Effector memory CD4-positive, alpha-beta T cell (primary cell): ENCODE measurements around the gene SLC22A7.
"Not testable (repeated sequence)": the region's sequence is repeated elsewhere in the genome, so short reads cannot be mapped to it uniquely, and the experiment has no call there.

Experiments
- DNase-seq, 3 donors: peaks; one replicate each; pipeline ENCODE4 v3.0.0-alpha.2; 2020
- H3K27ac ChIP-seq: 2 replicates; pipeline ENCODE4 v1.7.0; 2013; ENCODE audit warnings: mild to moderate bottlenecking, low read length, moderate library complexity; ENCODE audit not compliant: insufficient read depth, poor library complexity, severe bottlenecking
- H3K27me3 ChIP-seq: replicated peaks from 2 replicates; pipeline ENCODE4 v1.7.0; 2013; ENCODE audit warnings: mild to moderate bottlenecking, low read length; ENCODE audit not compliant: insufficient read depth, control insufficient read depth, poor library complexity, severe bottlenecking
- H3K36me3 ChIP-seq: 2 replicates; pipeline ENCODE4 v1.7.0; 2013; ENCODE audit warnings: mild to moderate bottlenecking, low read length, moderate library complexity; ENCODE audit not compliant: control insufficient read depth, insufficient read depth
- H3K4me1 ChIP-seq: 2 replicates; pipeline ENCODE4 v1.7.0; 2013; ENCODE audit warnings: low read length, mild to moderate bottlenecking; ENCODE audit not compliant: control insufficient read depth, insufficient read depth, poor library complexity, severe bottlenecking
- H3K4me3 ChIP-seq: 2 replicates; pipeline ENCODE4 v1.7.0; 2013; ENCODE audit warnings: low read length, low read depth, mild to moderate bottlenecking; ENCODE audit not compliant: insufficient read depth, poor library complexity, severe bottlenecking
- H3K9me3 ChIP-seq: 2 replicates; pipeline ENCODE4 v1.7.0; 2013; ENCODE audit warnings: mild to moderate bottlenecking, low read length, moderate library complexity; ENCODE audit not compliant: control insufficient read depth

Gene SLC22A7

GRCh38 chr6:43301081-43301870 is 3.2 kb downstream of the SLC22A7 start:
- no peaks in the 10 kb centered on the region for H3K4me1 ChIP-seq
- no peaks in the 10 kb centered on the region for H3K36me3 ChIP-seq
- H3K9me3 ChIP-seq: no peaks in the 10 kb centered on the region
- no peak overlapping the region for H3K4me3 ChIP-seq
- no peaks in the 10 kb centered on the region for H3K27me3 ChIP-seq
- H3K27ac ChIP-seq: no peak overlapping the region
- DNase-seq: no peak

GRCh38 chr6:43302126-43302525 is 4.1 kb downstream of the SLC22A7 start:
- no peaks in the 10 kb centered on the region for H3K4me1 ChIP-seq
- H3K36me3 ChIP-seq: no peaks in the 10 kb centered on the region
- no peaks in the 10 kb centered on the region for H3K9me3 ChIP-seq
- no peaks in the 10 kb centered on the region for H3K27me3 ChIP-seq
- H3K27ac ChIP-seq: no peak overlapping the region
- H3K4me3 ChIP-seq: no peak overlapping the region
- no peak for DNase-seq

GRCh38 chr6:43303006-43303405 is 4.9 kb downstream of the SLC22A7 start:
- not testable (repeated sequence) for DNase-seq, H3K4me1 ChIP-seq, H3K9me3 ChIP-seq, H3K36me3 ChIP-seq, H3K27me3 ChIP-seq, H3K4me3 ChIP-seq, H3K27ac ChIP-seq

GRCh38 chr6:43303751-43304331 is 5.8 kb downstream of the SLC22A7 start:
- Histone ChIP-seq H3K27me3 (no peaks in the 10 kb centered on the region), H3K36me3 (no peaks in the 10 kb centered on the region), H3K27ac (no peak overlapping the region), H3K4me1 (peaks cover 3% of the 10 kb centered on the region), H3K4me3 (no peak overlapping the region), H3K9me3 (no peaks in the 10 kb centered on the region)
- DNase-seq: no peak

- Histone ChIP-seq H3K27me3 (no peaks in the 10 kb centered on the region), H3K27ac (no peak overlapping the region), H3K4me3 (no peak overlapping the region), H3K4me1 (peaks cover 7% of the 10 kb centered on the region), H3K36me3 (no peaks in the 10 kb centered on the region), H3K9me3 (no peaks in the 10 kb centered on the region)
- DNase-seq: no peak
These were observed 6.3 kb downstream of the SLC22A7 start for GRCh38 chr6:43304361-43304760.

- Histone ChIP-seq H3K9me3 (no peaks in the 10 kb centered on the region), H3K27me3 (no peaks in the 10 kb centered on the region), H3K27ac (no peak overlapping the region), H3K4me3 (no peak overlapping the region), H3K4me1 (peaks cover 7% of the 10 kb centered on the region), H3K36me3 (no peaks in the 10 kb centered on the region)
- DNase-seq: no peak
These were observed 6.8 kb downstream of the SLC22A7 start for GRCh38 chr6:43304882-43305281.

GRCh38 chr6:43306086-43306485 is 8.0 kb downstream of the SLC22A7 start:
- Histone ChIP-seq H3K4me3 (no peak overlapping the region), H3K4me1 (peaks cover 7% of the 10 kb centered on the region), H3K27me3 (no peaks in the 10 kb centered on the region), H3K27ac (no peak overlapping the region), H3K36me3 (no peaks in the 10 kb centered on the region), H3K9me3 (no peaks in the 10 kb centered on the region)
- DNase-seq: no peak

- H3K27ac ChIP-seq: no peak overlapping the region
- no peaks in the 10 kb centered on the region for H3K36me3 ChIP-seq
- DNase-seq: no peak
- H3K9me3 ChIP-seq: no peaks in the 10 kb centered on the region
- H3K4me3 ChIP-seq: no peak overlapping the region
- no peaks in the 10 kb centered on the region for H3K27me3 ChIP-seq
- peaks cover 7% of the 10 kb centered on the region for H3K4me1 ChIP-seq
These were observed 9.5 kb downstream of the SLC22A7 start for GRCh38 chr6:43307451-43308100.

GRCh38 chr6:43308101-43308989 is 10.3 kb downstream of the SLC22A7 start, which contains the start of gene CRIP3:
Gene CRIP3, minus strand, starts transcription at chr6:43308826. Its CDS starts 34 bp downstream, at chr6:43308792.
- Histone ChIP-seq H3K27me3 (no peaks in the 10 kb centered on the region), H3K36me3 (no peaks in the 10 kb centered on the region), H3K4me3 (peak within 1 kb of the TSS; percentile 49), H3K9me3 (no peaks in the 10 kb centered on the region), H3K4me1 (peaks cover 7% of the 10 kb centered on the region), H3K27ac (no peak within 1 kb of the TSS)
- DNase-seq: peak in 2 of 3 donors; percentile 11 to 34
